Measurements from ENCODE around the gene NKG7. TPM values are rescaled to one million over a fixed set of nuclear protein-coding genes. Genes with fewer than 3 reads are reported as not detected.
"Not testable (repeated sequence)": the region's sequence is repeated elsewhere in the genome, so short reads cannot be mapped to it uniquely, and the experiment has no call there.

NKG7 gene
- total RNA-seq: 1 to 10 TPM in 1 of 4 donors, under 1 TPM in 1, not detected in 2; 0.73 to 1.2 TPM

- in situ Hi-C loops (cut with MboI; ENCODE audit: low sequenced_read_pairs in 4 of 4) (no loop called here), intact Hi-C loops (cut with DNase I; ENCODE audit: low total_unique reads) (no loop called here)
- Histone ChIP-seq H3K27me3 (no peaks in the 10 kb centered on the region), H3K9me3 (no peaks in the 10 kb centered on the region), H3K4me3 (no peak within 1 kb of the TSS), H3K36me3 (no peaks in the 10 kb centered on the region), H3K27ac (no peak within 1 kb of the TSS), H3K4me1 (no peaks in the 10 kb centered on the region)
- ATAC-seq: no peak
- DNase-seq: no peak
- TF ChIP-seq POLR2A (IDR thresholded peaks at IDR 0.05) (no peak), CTCF (IDR thresholded peaks at IDR 0.05 in 4 of 5, conservative IDR thresholded peaks at IDR 0.05 in 1 of 5) (no peak)
Measured at GRCh38 chr19:51372649-51373504, at the start of gene NKG7. Gene NKG7, minus strand, starts transcription at chr19:51372654. Its CDS starts 119 bp downstream, at chr19:51372535.

- no peaks in the 10 kb centered on the region for H3K9me3 ChIP-seq
- no peak for TF ChIP-seq POLR2A (IDR thresholded peaks at IDR 0.05)
- peak; percentile 44 to 61 (median 50) for TF ChIP-seq CTCF (IDR thresholded peaks at IDR 0.05 in 4 of 5, conservative IDR thresholded peaks at IDR 0.05 in 1 of 5)
- H3K4me3 ChIP-seq: no peak overlapping the region
- in situ Hi-C loops (cut with MboI; ENCODE audit: low sequenced_read_pairs in 4 of 4): no loop called here
- no peaks in the 10 kb centered on the region for H3K4me1 ChIP-seq
- no peak overlapping the region for H3K27ac ChIP-seq
- peak in 1 of 2 donors; percentile 17 for DNase-seq
- intact Hi-C loops (cut with DNase I; ENCODE audit: low total_unique reads): no loop called here
- peaks cover 0 to 12% (median 10%) of the 10 kb centered on the region in 3 donors for H3K27me3 ChIP-seq
- no peaks in the 10 kb centered on the region for H3K36me3 ChIP-seq
- no peak for ATAC-seq
Measured at GRCh38 chr19:51422053-51422448, 49.6 kb upstream of the NKG7 start.

GRCh38 chr19:51421229-51422052 lies 49.0 kb upstream of the NKG7 start:
- TF ChIP-seq POLR2A (IDR thresholded peaks at IDR 0.05): no peak
- TF ChIP-seq CTCF (IDR thresholded peaks at IDR 0.05 in 4 of 5, conservative IDR thresholded peaks at IDR 0.05 in 1 of 5): no peak
- peaks cover 0 to 12% (median 10%) of the 10 kb centered on the region in 3 donors for H3K27me3 ChIP-seq
- in situ Hi-C loops (cut with MboI; ENCODE audit: low sequenced_read_pairs in 4 of 4): no loop called here
- no peaks in the 10 kb centered on the region for H3K4me1 ChIP-seq
- H3K4me3 ChIP-seq: no peak overlapping the region
- intact Hi-C loops (cut with DNase I; ENCODE audit: low total_unique reads): no loop called here
- no peaks in the 10 kb centered on the region for H3K9me3 ChIP-seq
- H3K27ac ChIP-seq: no peak overlapping the region
- no peak for DNase-seq
- H3K36me3 ChIP-seq: no peaks in the 10 kb centered on the region
- ATAC-seq: no peak

GRCh38 chr19:51420511-51420910 lies 48.1 kb upstream of the NKG7 start:
- in situ Hi-C loops (cut with MboI; ENCODE audit: low sequenced_read_pairs in 4 of 4); H3K9me3 ChIP-seq; H3K27ac ChIP-seq; intact Hi-C loops (cut with DNase I; ENCODE audit: low total_unique reads); H3K4me3 ChIP-seq; ATAC-seq; H3K4me1 ChIP-seq; H3K36me3 ChIP-seq; DNase-seq: not testable (repeated sequence)
- H3K27me3 ChIP-seq: peaks cover 0 to 12% (median 10%) of the 10 kb centered on the region in 3 donors

- no peak overlapping the region for H3K27ac ChIP-seq
- peaks cover 0 to 12% (median 10%) of the 10 kb centered on the region in 3 donors for H3K27me3 ChIP-seq
- no peak overlapping the region for H3K4me3 ChIP-seq
- no peaks in the 10 kb centered on the region for H3K36me3 ChIP-seq
- ATAC-seq (no peak), DNase-seq (no peak)
- H3K9me3 ChIP-seq: no peaks in the 10 kb centered on the region
- in situ Hi-C loops (cut with MboI; ENCODE audit: low sequenced_read_pairs in 4 of 4) (no loop called here), intact Hi-C loops (cut with DNase I; ENCODE audit: low total_unique reads) (no loop called here)
- TF ChIP-seq CTCF (IDR thresholded peaks at IDR 0.05 in 4 of 5, conservative IDR thresholded peaks at IDR 0.05 in 1 of 5) (no peak), POLR2A (IDR thresholded peaks at IDR 0.05) (no peak)
- no peaks in the 10 kb centered on the region for H3K4me1 ChIP-seq
Measured at GRCh38 chr19:51418707-51419106, 46.3 kb upstream of the NKG7 start.
